CD14-positive monocyte (primary cell): ENCODE results near the gene PLPP7. TPM values are rescaled to one million over a fixed set of nuclear protein-coding genes. Genes with fewer than 3 reads are reported as not detected.

Experiments used
- DNase-seq, 3 donors: peaks; one replicate each; pipeline ENCODE4 v3.0.0-alpha.2; 2011 to 2022
- H2AFZ ChIP-seq: 2 replicates; pipeline ENCODE4 v1.6.0; 2012; ENCODE audit warnings: mild to moderate bottlenecking, low read depth, low read length, inconsistent platforms; ENCODE audit not compliant: insufficient read depth, poor library complexity, severe bottlenecking
- H3K27ac ChIP-seq, 2 donors: 1 replicate in 1 of 2; 2 replicates in 1 of 2; pipeline ENCODE4 v1.5.1; 2012 to 2013; ENCODE audit warnings: low read length in 2 of 2, control low read depth in 1 of 2, inconsistent platforms in 1 of 2, low read depth in 1 of 2, mild to moderate bottlenecking in 1 of 2
- H3K27me3 ChIP-seq, 2 donors: one replicate each; pipeline versions ENCODE4 v1.6.0 to v1.6.1; 2011 to 2013; ENCODE audit warnings: low read length in 2 of 2; ENCODE audit not compliant: control insufficient read depth in 2 of 2, insufficient read depth in 2 of 2
- H3K36me3 ChIP-seq, 2 donors: replicated peaks in 1 of 2; 1 replicate in 1 of 2; 2 replicates in 1 of 2; pipeline versions ENCODE4 v1.5.1 to v1.6.1; 2012 to 2013; ENCODE audit warnings: low read length in 2 of 2, control low read depth in 1 of 2, inconsistent platforms in 1 of 2, mild to moderate bottlenecking in 1 of 2; ENCODE audit not compliant: insufficient read depth in 2 of 2, control insufficient read depth in 1 of 2
- H3K4me1 ChIP-seq, 2 donors: 1 replicate in 1 of 2; 2 replicates in 1 of 2; pipeline versions ENCODE4 v1.5.1 to v1.6.1; 2012 to 2013; ENCODE audit warnings: low read length in 2 of 2, control low read depth in 1 of 2, inconsistent platforms in 1 of 2, mild to moderate bottlenecking in 1 of 2, moderate library complexity in 1 of 2; ENCODE audit not compliant: insufficient read depth in 2 of 2, control insufficient read depth in 1 of 2
- H3K4me2 ChIP-seq: replicated peaks from 2 replicates; pipeline ENCODE3; 2012; ENCODE audit warnings: low read length, moderate library complexity, mild to moderate bottlenecking; ENCODE audit not compliant: poor library complexity, severe bottlenecking; ENCODE audit errors: extremely low read depth
- H3K4me3 ChIP-seq, 3 experiments: fragments of 200-600 bp in 1 of 3; sonication (generic) in 1 of 3; replicated peaks in 1 of 3; 1 replicate in 2 of 3; 2 replicates in 1 of 3; pipeline ENCODE4 v1.5.1; 2011 to 2013; ENCODE audit warnings: low read length in 3 of 3, mild to moderate bottlenecking in 3 of 3, control low read depth in 2 of 3, low read depth in 2 of 3, inconsistent platforms in 1 of 3, moderate library complexity in 1 of 3
- H3K79me2 ChIP-seq: 2 replicates; pipeline ENCODE4 v1.6.0; 2012; ENCODE audit warnings: mild to moderate bottlenecking, control low read depth, inconsistent platforms, low read length, moderate library complexity; ENCODE audit not compliant: insufficient read depth
- H3K9ac ChIP-seq: 2 replicates; pipeline ENCODE4 v1.6.0; 2017; ENCODE audit warnings: low read length, mild to moderate bottlenecking; ENCODE audit not compliant: insufficient read depth, poor library complexity, severe bottlenecking
- H3K9me3 ChIP-seq, 2 donors: replicated peaks in 1 of 2; 1 replicate in 1 of 2; 2 replicates in 1 of 2; pipeline versions ENCODE4 v1.5.1 to v1.6.1; 2012 to 2013; ENCODE audit warnings: low read length in 2 of 2, control low read depth in 1 of 2; ENCODE audit not compliant: control insufficient read depth in 1 of 2, insufficient read depth in 1 of 2
- H4K20me1 ChIP-seq: 2 replicates; pipeline ENCODE4 v1.6.0; 2012; ENCODE audit warnings: mild to moderate bottlenecking, low read length, control low read depth, moderate library complexity; ENCODE audit not compliant: insufficient read depth
- H3K27ac Mint-ChIP-seq, 7 donors: one replicate each; pipeline ENCODE4 v1.8.0; 2020; ENCODE audit warnings: mild to moderate bottlenecking in 7 of 7, mixed read lengths in 7 of 7, moderate library complexity in 6 of 7, inconsistent platforms in 2 of 7
- H3K27me3 Mint-ChIP-seq, 3 donors: one replicate each; pipeline ENCODE4 v1.8.0; 2021 to 2022; ENCODE audit warnings: low read depth in 3 of 3, mild to moderate bottlenecking in 3 of 3, mixed read lengths in 3 of 3, moderate library complexity in 3 of 3, inconsistent platforms in 1 of 3
- H3K36me3 Mint-ChIP-seq, 2 donors: one replicate each; pipeline ENCODE4 v1.8.0; 2020; ENCODE audit warnings: mixed read lengths in 2 of 2, inconsistent platforms in 1 of 2, mild to moderate bottlenecking in 1 of 2
- H3K4me1 Mint-ChIP-seq: one replicate; pipeline ENCODE4 v1.8.0; 2020; ENCODE audit warnings: mild to moderate bottlenecking, mixed read lengths
- H3K4me3 Mint-ChIP-seq, 2 donors: one replicate each; pipeline ENCODE4 v1.8.0; 2020; ENCODE audit warnings: mild to moderate bottlenecking in 2 of 2, mixed read lengths in 2 of 2, moderate library complexity in 1 of 2
- H3K9me3 Mint-ChIP-seq, 7 donors: one replicate each; pipeline ENCODE4 v1.8.0; 2020 to 2022; ENCODE audit warnings: mixed read lengths in 7 of 7, mild to moderate bottlenecking in 6 of 7, moderate library complexity in 6 of 7, inconsistent platforms in 2 of 7
- WGBS: methylation state at CpG from one replicate; pipeline ENCODE4 v1.1.5; 2013; ENCODE audit warnings: missing lambda C conversion rate; ENCODE audit not compliant: insufficient coverage; 5-methylcytosine and 5-hydroxymethylcytosine counted together
- intact Hi-C, 2 donors: fragments of 100-400 bp; cut with micrococcal nuclease; formaldehyde crosslinking; loops; one replicate each; pipeline versions ENCODE4 v1.15.0 to v1.15.1; 2023
- polyA plus RNA-seq, 3 donors: library from polyadenylated mRNA; depleted of rRNA in 1 of 3; unstranded in 2 of 3; stranded (reverse) in 1 of 3; fragments of 300-500 nt in 2 of 3; fragments of >200 nt in 1 of 3; fragmentation: Illumina TruSeq in 2 of 3; gene quantifications; 1 replicate in 2 of 3; 2 replicates in 1 of 3; pipeline ENCODE4 v1.2.3, GENCODE V29; 2012 to 2021
- TF ChIP-seq, protein P1 (sequence below): fragments of 200-600 bp; IDR thresholded peaks from one replicate; pipeline ENCODE4 v1.8.0; 2022; ENCODE audit warnings: antibody characterized with exemption, mild to moderate bottlenecking

The PLPP7 gene
- polyA plus RNA-seq, 3 donors, result 1.1 to 3.1 (median 1.5) TPM

DNA sequence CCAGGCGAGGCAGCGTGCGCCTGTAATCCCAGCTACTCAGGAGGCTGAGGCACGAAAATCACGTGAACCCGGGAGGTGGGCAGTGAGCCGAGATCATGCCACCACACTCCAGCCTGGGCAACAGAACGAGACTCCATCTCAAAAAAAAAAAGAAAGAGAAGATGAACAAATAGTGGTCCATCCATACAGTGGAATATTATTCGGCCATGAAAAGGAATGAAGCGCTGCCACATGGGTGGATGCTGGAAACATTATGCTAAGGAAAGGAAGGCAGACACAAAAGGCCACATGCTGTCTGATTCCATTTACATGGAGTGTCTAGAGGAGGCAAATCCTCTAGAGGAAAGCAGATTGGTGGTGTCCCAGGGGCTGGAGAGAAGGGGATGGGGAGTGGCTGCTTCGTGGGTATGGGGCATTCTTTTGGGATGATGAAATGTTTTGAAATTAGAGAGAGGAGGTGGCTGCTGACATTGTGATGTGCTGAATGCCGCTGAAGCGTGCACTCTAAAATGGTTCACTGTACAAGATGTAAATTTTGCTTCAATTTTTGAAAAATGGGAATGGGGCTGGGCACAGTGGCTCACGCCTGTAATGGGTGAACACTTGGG lies 17.0 kb downstream of the PLPP7 start:
- 96% methylated on average over 4 of the region's 14 CpGs for WGBS
- Mint-ChIP-seq H3K27me3 (peaks cover 3 to 11% (median 6%) of the 10 kb centered on the region in 3 donors), H3K4me1 (peaks cover 10% of the 10 kb centered on the region), H3K36me3 (no peaks in the 10 kb centered on the region), H3K9me3 (peaks cover 0 to 4% (median 0%) of the 10 kb centered on the region in 7 donors), H3K27ac (no peak overlapping the region), H3K4me3 (no peak overlapping the region)
- Histone ChIP-seq H3K36me3 (no peaks in the 10 kb centered on the region), H2AFZ (no peak overlapping the region), H3K9me3 (no peaks in the 10 kb centered on the region), H4K20me1 (no peaks in the 10 kb centered on the region), H3K4me2 (no peak overlapping the region), H3K4me1 (peaks cover 3 to 7% of the 10 kb centered on the region in 2 donors), H3K79me2 (no peaks in the 10 kb centered on the region), H3K4me3 (no peak overlapping the region), H3K9ac (no peak overlapping the region), H3K27me3 (peaks cover 0 to 5% of the 10 kb centered on the region in 2 donors), H3K27ac (no peak overlapping the region)
- intact Hi-C loops, result no loop called here
- TF ChIP-seq, protein P1, sequence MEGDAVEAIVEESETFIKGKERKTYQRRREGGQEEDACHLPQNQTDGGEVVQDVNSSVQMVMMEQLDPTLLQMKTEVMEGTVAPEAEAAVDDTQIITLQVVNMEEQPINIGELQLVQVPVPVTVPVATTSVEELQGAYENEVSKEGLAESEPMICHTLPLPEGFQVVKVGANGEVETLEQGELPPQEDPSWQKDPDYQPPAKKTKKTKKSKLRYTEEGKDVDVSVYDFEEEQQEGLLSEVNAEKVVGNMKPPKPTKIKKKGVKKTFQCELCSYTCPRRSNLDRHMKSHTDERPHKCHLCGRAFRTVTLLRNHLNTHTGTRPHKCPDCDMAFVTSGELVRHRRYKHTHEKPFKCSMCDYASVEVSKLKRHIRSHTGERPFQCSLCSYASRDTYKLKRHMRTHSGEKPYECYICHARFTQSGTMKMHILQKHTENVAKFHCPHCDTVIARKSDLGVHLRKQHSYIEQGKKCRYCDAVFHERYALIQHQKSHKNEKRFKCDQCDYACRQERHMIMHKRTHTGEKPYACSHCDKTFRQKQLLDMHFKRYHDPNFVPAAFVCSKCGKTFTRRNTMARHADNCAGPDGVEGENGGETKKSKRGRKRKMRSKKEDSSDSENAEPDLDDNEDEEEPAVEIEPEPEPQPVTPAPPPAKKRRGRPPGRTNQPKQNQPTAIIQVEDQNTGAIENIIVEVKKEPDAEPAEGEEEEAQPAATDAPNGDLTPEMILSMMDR, result no peak
- no peak for DNase-seq

DNA sequence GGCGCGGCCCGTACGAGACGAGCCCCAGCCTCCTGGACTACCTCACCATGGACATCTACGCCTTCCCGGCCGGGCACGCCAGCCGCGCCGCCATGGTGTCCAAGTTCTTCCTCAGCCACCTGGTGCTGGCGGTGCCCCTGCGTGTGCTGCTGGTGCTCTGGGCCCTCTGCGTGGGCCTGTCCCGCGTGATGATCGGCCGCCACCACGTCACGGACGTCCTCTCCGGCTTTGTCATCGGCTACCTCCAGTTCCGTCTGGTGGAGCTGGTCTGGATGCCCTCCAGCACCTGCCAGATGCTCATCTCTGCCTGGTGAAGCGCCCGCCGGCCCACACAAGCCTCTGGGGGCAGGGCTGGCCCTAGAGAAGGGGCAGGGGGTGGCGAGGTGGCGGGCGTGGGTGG lies 18.5 kb downstream of the PLPP7 start:
- TF ChIP-seq, protein P1, result no peak
- DNase-seq, result no peak
- H3K4me2 ChIP-seq, result no peak overlapping the region
- Mint-ChIP-seq H3K4me3 (no peak overlapping the region), H3K9me3 (peaks cover 0 to 4% (median 0%) of the 10 kb centered on the region in 7 donors), H3K4me1 (peaks cover 10% of the 10 kb centered on the region), H3K36me3 (no peaks in the 10 kb centered on the region), H3K27ac (no peak overlapping the region), H3K27me3 (peaks cover 2 to 12% (median 6%) of the 10 kb centered on the region in 3 donors)
- H3K27me3 ChIP-seq, result peaks cover 0 to 5% of the 10 kb centered on the region in 2 donors
- no peak overlapping the region for H3K27ac ChIP-seq
- 93% methylated on average over 31 of the region's 31 CpGs for WGBS
- H3K4me1 ChIP-seq, result peaks cover 3 to 7% of the 10 kb centered on the region in 2 donors
- H3K9ac ChIP-seq, result no peak overlapping the region
- no peak overlapping the region for H3K4me3 ChIP-seq
- H3K9me3 ChIP-seq, result no peaks in the 10 kb centered on the region
- no peaks in the 10 kb centered on the region for H3K36me3 ChIP-seq
- H2AFZ ChIP-seq, result no peak overlapping the region
- no peaks in the 10 kb centered on the region for H4K20me1 ChIP-seq
- intact Hi-C loops, result no loop called here
- no peaks in the 10 kb centered on the region for H3K79me2 ChIP-seq
